HuH-7 (cell line): Measurements from ENCODE around the gene RBCK1.

Experiments used
- DNase-seq: peaks from one replicate; pipeline ENCODE4 v3.0.0; 2011; ENCODE audit warnings: low spot score

Gene RBCK1

GRCh38 chr20:418858-419365 lies 10.8 kb downstream of the RBCK1 start:
- DNase-seq: no peak

DNA sequence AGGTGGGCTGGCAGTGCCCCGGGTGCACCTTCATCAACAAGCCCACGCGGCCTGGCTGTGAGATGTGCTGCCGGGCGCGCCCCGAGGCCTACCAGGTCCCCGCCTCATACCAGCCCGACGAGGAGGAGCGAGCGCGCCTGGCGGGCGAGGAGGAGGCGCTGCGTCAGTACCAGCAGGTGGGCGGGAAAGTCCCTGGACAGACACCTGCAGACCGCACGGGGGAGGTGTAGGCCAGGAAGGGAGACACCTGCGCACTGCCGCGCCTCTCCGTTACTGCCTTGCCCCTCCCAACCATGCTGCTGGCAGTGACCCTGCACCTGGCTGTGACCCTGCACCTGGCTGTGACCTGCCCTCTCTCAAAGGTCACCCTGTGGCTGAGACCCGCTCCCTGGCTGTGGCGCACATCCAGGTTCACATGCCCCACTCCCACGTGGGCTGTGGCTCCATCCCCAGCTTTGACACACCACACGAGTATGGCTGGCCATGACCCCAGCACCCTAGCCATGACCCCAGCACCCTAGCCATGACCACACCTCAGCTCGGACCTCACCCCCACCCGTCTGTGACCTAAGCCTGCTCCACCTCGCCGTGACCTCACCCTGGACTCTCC lies 11.6 kb downstream of the RBCK1 start:
- DNase-seq: no peak

GRCh38 chr20:420166-420620 lies 12.1 kb downstream of the RBCK1 start:
- DNase-seq: no peak

GRCh38 chr20:420721-421574 lies 12.8 kb downstream of the RBCK1 start:
- DNase-seq: peak; percentile 56

GRCh38 chr20:421685-422250 lies 13.7 kb downstream of the RBCK1 start:
- DNase-seq: no peak

GRCh38 chr20:426566-426965 lies 18.5 kb downstream of the RBCK1 start:
- no peak for DNase-seq

DNA sequence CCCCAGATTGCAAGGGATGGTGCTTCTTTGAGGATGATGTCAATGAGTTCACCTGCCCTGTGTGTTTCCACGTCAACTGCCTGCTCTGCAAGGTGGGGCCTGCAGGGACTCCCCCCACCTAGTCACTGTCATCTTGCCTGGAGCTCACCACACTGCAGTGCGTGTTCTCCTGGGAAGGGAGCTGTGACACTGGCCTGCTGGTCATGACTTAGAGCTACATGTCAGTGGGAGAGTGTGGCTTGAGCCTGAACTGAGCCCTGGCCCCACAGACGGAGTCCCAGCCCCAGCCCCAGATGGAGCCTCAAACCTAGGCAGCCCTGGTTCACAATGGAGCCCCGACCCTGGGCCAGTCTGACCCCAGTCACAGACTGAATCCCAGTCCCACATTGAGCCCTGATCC lies 19.3 kb downstream of the RBCK1 start:
- DNase-seq: no peak

DNA sequence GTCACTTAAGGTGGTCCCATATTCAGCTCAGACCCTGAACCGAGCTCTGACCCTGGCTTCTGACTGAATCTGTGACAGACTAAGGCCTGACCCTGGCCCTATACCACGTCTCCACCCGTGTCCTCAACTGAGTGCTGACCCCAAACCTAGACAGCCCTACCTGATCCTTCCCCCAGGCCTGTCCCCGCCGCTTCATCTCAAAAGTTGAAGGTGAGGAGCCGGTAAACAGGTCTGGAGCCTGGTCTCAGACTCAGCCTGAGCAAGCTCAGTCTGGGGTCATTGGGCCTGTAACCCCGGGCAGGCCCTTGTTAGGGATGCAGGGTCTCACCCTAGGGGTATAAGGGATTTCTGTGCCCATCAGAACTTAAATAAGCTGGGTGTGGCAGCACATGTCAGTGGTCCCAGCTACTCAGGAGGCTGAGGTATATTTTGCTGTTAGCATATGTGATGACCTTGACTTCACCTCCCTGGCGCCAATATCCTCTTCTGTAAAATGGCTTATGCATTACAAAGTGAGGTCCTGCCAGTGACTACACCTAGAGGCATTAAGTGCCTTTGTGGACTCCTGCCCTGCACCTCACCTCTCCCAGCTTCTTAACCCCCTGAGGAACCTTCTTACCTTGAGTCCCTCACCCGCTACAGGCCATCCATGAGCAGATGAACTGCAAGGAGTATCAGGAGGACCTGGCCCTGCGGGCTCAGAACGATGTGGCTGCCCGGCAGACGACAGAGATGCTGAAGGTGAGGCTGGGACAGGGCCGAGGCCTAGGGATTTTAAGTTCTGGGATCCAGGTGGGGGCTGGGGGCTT lies 20.0 kb downstream of the RBCK1 start:
- DNase-seq: no peak

DNA sequence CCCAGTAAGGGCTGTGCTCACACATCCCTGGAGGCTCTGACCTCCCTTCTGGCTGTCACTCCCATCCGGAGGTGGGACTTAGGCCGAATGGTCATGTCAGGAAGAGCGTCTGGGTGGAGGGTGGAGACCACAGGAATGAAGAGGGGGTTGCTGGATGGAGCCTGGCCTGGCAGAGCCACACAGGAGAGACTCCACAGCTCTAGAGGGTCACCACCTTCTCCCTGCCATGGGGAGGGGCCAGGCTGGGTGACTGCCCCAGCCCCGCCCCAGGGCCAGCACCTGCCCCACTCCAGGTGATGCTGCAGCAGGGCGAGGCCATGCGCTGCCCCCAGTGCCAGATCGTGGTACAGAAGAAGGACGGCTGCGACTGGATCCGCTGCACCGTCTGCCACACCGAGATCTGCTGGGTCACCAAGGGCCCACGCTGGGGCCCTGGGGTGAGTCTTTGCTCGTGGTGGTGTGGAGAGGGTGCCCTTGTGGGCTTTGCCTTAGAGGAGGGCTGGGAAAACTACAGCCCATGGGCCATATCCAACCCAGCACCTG lies 20.6 kb downstream of the RBCK1 start:
- DNase-seq: no peak

DNA sequence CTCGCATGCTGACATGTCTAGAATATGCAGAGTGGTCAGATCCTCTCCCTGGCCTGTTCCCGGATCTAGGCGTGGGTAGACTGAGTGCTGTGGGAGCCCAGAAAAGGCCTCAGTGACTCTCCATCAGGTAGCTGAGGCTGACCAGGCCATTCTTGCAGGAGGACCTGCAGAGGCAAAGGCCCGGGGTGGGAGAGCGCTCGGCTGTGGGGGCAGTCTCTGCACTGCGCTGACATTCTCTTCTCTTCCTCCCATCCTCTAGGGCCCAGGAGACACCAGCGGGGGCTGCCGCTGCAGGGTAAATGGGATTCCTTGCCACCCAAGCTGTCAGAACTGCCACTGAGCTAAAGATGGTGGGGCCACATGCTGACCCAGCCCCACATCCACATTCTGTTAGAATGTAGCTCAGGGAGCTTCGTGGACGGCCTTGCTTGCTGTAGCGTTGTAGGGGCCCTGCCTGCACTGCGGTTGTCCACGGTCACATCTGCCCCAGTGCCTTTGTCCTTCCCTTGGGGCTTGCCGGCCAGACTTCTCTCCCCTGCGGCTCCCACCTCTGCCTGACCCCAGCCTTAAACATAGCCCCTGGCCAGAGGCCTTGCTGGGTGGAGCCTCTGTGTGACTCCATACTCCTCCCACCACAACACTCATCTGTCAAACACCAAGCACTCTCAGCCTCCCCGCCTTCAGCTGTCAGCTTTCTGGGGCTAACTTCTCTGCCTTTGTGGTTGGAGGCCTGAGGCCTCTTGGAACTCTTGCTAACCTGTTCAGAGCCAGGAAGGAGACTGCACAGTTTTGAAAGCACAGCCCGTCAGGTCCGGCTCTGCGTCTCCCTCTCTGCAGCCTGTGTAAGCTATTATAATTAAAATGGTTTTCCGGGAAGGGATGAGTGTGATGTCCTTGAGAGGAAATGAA lies 22.2 kb downstream of the RBCK1 start:
- no peak for DNase-seq

DNA sequence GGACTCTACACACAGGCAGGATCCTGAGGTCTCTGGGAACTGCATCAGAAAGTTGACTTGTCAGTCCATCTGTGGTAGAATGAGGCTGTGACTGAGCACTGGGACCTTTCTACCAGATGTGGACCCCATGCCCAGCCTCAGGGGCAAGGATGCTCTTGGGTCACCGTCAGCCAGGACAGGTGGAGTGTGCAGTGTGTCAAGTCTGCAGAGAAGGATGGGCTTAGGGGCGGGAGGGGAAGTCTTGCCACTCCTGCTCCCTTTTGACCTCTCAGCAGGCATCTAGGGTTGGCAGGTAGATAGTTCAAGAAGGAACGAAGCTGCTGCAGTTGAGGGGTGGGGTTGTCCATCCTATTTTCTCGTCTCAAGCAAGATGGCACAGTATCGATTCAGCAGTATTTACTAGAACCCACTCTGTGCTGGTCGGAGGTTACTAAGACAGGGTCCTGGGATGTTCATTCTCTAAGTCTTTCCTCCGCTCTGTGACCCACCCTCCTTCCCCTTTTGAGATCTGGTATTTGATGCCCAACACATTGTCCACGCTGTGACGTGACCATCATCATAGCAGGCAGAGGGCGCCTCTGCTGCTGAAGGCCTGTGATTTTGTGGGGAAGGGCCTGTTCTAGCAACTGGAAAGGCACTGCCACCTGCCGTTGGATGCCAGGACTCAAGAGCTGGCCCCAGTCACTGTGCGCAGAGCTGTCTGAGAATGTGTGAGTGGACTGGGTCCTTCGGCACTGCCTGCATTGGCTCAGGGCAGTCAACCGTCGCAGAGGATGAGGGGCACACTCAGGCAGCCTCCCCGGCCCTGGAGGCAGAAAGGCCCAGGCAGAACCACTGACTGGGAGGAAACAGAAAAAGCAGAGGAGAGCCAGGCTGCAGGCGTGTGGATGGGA lies 23.2 kb downstream of the RBCK1 start:
- peak; percentile 95 for DNase-seq

- no peak for DNase-seq
These were observed 24.1 kb downstream of the RBCK1 start for GRCh38 chr20:432208-432607.

DNA sequence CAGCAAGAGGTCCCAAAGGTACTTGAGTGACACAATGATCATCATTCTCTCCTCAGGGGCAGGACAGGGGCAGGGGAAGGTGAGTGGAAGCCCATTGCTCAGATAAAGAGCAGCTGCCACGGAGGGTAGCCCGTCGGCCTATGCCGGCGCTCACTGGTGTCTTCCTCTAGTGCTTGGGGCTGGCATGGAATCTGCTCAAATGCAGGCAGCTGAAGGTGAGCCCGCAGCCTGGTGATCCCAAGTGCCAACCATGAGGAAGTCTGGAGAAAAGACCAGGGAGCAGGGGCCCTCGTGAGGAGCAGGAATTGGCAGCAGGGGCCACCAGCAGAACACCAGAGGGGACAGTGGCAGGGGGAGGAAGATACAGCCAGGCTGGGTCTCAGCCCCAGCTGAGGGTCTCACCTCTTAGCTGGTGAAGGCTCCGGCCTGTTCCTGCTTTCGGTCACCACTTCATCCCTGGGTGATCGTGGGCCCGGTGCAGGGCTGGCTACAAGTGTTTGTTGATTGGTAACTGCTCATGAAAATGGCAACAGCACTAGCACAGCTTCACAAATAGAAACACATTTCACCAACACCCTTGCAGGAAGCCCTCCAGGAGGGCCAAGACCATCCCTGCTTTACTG lies 24.7 kb downstream of the RBCK1 start:
- no peak for DNase-seq

GRCh38 chr20:433300-433975 lies 25.3 kb downstream of the RBCK1 start:
- DNase-seq: no peak

- DNase-seq: no peak
These were observed 26.1 kb downstream of the RBCK1 start for GRCh38 chr20:434221-434620.

- no peak for DNase-seq
These were observed 26.7 kb downstream of the RBCK1 start for GRCh38 chr20:434661-435419.

GRCh38 chr20:435558-435957 lies 27.5 kb downstream of the RBCK1 start:
- no peak for DNase-seq

DNA sequence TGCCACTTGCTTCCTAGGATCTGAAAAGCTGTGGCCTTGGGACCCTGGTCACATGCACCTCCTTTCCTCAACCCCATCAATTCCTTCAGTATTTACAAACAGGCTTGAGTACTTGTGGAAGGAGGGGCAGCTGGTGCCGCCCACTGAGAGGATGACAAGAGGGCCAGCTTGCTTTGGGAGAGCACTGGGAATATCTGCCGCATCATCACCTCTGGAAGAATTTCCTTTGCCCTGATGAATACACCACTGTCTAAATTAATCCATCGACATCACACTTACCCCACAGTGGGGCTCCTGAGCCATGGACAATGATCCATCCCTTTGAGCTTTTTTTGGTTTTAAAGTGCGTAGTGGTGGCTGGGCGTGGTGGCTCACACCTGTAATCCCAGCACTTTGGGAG lies 28.4 kb downstream of the RBCK1 start:
- DNase-seq: no peak
